SK-N-SH treated with all-trans-retinoic acid at 6 μM for 48 hours (cell line): ENCODE data around the gene HSPB7.

Experiments used
- ARNTL ChIP-seq: fragments of 450-650 bp; formaldehyde crosslinking; IDR thresholded peaks from 2 replicates; pipeline ENCODE4 v1.5.0; 2020; ENCODE audit warnings: low read depth, mild to moderate bottlenecking, moderate library complexity, borderline replicate concordance
- BACH2 ChIP-seq: fragments of 250-450 bp; sonication (Bioruptor Pico); IDR thresholded peaks from 2 replicates; pipeline ENCODE4 v1.9.0; 2021; ENCODE audit warnings: mild to moderate bottlenecking, borderline replicate concordance
- CREB5 ChIP-seq: fragments of 250-450 bp; sonication (Bioruptor Pico); IDR thresholded peaks from 2 replicates; pipeline ENCODE4 v1.5.1; 2020; ENCODE audit warnings: low read depth, mild to moderate bottlenecking, moderate library complexity
- OSR1 ChIP-seq: fragments of 250-450 bp; sonication (Bioruptor Pico); IDR thresholded peaks from 2 replicates; pipeline ENCODE4 v1.8.0; 2022; ENCODE audit warnings: moderate library complexity, mild to moderate bottlenecking, inconsistent platforms
- PATZ1 ChIP-seq: fragments of 250-450 bp; sonication (Bioruptor Pico); IDR thresholded peaks from 2 replicates; pipeline ENCODE4 v1.8.0; 2020; ENCODE audit warnings: mild to moderate bottlenecking, moderate library complexity, borderline replicate concordance
- PPARA ChIP-seq: fragments of 250-450 bp; sonication (Bioruptor Pico); IDR thresholded peaks from 2 replicates; pipeline ENCODE4 v1.5.0; 2020; ENCODE audit warnings: mild to moderate bottlenecking, borderline replicate concordance
- RARB ChIP-seq: fragments of 250-450 bp; sonication (Bioruptor Pico); IDR thresholded peaks from 2 replicates; pipeline ENCODE4 v1.8.0; 2021; ENCODE audit warnings: mild to moderate bottlenecking, moderate library complexity
- TSHZ2 ChIP-seq: fragments of 250-450 bp; sonication (Bioruptor Pico); IDR thresholded peaks from 2 replicates; pipeline ENCODE4 v1.5.0; 2020; ENCODE audit warnings: mild to moderate bottlenecking, moderate library complexity
- ZC3H10 ChIP-seq: fragments of 250-450 bp; sonication (Bioruptor Pico); IDR thresholded peaks from 2 replicates; pipeline ENCODE4 v1.5.1; 2021; ENCODE audit warnings: mild to moderate bottlenecking, moderate library complexity
- ZFP3 ChIP-seq: fragments of 250-450 bp; sonication (Bioruptor Pico); IDR thresholded peaks from 2 replicates; pipeline ENCODE4 v1.5.0; 2020; ENCODE audit warnings: mild to moderate bottlenecking, moderate library complexity
- ZFP30 ChIP-seq: fragments of 450-650 bp; formaldehyde crosslinking; IDR thresholded peaks from 2 replicates; pipeline ENCODE4 v1.5.0; 2022; ENCODE audit warnings: mild to moderate bottlenecking, moderate library complexity
- ZNF565 ChIP-seq: fragments of 450-650 bp; formaldehyde crosslinking; conservative IDR thresholded peaks from 2 replicates; pipeline ENCODE4 v1.5.0; 2020; ENCODE audit warnings: low read depth, mild to moderate bottlenecking, moderate library complexity
- ZNF70 ChIP-seq: fragments of 450-650 bp; formaldehyde crosslinking; IDR thresholded peaks from 2 replicates; pipeline ENCODE4 v1.5.0; 2020; ENCODE audit warnings: mild to moderate bottlenecking, moderate library complexity
- ZNF8 ChIP-seq: fragments of 450-650 bp; formaldehyde crosslinking; IDR thresholded peaks from 2 replicates; pipeline ENCODE4 v1.5.0; 2020; ENCODE audit warnings: mild to moderate bottlenecking, moderate library complexity

GRCh38 chr1:16017076-16017460 is 775 bp downstream of the HSPB7 start:
- TF ChIP-seq ZNF70 (CRISPR knock-in tag) (no peak), ZNF8 (CRISPR knock-in tag) (no peak), PATZ1 (no peak), ZFP3 (CRISPR knock-in tag) (no peak), ZC3H10 (CRISPR knock-in tag) (no peak), BACH2 (CRISPR knock-in tag) (no peak), RARB (CRISPR knock-in tag) (no peak), TSHZ2 (no peak), OSR1 (CRISPR knock-in tag) (no peak), ARNTL (CRISPR knock-in tag) (no peak), ZFP30 (no peak), PPARA (CRISPR knock-in tag) (no peak), ZNF565 (CRISPR knock-in tag) (no peak), CREB5 (no peak)
